Suppressor macrophage (primary cell): ENCODE measurements around the gene KLHL11.
A peak's percentile ranks its signal among the peaks of the same experiment; 100 is the strongest.
"Not testable (repeated sequence)": the region's sequence is repeated elsewhere in the genome, so short reads cannot be mapped to it uniquely, and the experiment has no call there.

ENCODE experiments used
- DNase-seq, 4 experiments: peaks; one replicate each; pipeline ENCODE4 v3.0.0-alpha.2; 2020 to 2022

The KLHL11 gene

DNA sequence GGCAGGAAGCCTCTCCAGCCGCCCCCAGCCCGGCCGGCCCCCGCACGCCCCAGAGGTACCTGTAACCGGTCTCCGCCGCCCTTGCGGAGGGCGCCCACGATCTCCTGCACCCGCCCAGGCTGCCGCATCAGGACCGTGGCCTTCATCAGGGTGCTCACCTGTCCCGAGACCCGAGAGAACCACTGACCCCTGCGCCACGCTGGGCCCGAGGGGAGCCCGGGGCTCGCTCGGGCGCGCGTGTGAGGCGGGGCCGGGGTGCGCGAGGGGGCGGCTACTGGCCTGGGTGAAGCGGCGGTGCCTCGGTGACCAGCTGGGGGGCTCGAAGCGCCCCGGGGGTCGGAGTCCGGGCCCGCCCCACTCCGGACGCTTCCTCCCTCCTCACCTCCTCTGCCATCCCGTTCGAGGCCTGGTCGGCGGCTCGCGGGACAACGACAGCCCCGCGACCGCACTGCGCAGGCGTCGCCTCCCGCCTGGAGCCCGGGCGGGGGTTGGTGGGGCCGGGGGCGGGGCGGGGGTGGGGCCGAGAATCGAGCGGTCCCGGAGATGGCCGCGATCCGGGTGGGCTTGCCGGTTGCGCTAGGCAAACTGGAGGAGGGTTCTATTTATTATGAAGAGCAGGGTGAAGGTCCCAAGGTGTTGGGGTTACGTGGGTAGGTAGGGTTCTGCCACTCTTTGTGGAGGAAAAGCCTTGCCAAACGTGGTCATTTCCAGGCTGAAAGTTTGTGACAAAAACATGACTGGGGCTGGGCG lies 29.2 kb downstream of the KLHL11 start, which contains the start of gene NT5C3B:
Gene NT5C3B, minus strand, starts transcription at position 433 of the 750 bp plus-strand sequence. Its CDS starts 39 bp downstream, at position 394.
- DNase-seq = peak in 3 of 4 experiments; percentile 14 to 75 (median 72)

- DNase-seq = peak in 3 of 4 experiments; percentile 43 to 52 (median 43)
Measured at GRCh38 chr17:41835214-41835799, 29.9 kb downstream of the KLHL11 start.

GRCh38 chr17:41829961-41830360 lies 35.3 kb downstream of the KLHL11 start:
- not testable (repeated sequence) for DNase-seq

GRCh38 chr17:41825175-41825845 lies 39.9 kb downstream of the KLHL11 start:
- no peak for DNase-seq

DNA sequence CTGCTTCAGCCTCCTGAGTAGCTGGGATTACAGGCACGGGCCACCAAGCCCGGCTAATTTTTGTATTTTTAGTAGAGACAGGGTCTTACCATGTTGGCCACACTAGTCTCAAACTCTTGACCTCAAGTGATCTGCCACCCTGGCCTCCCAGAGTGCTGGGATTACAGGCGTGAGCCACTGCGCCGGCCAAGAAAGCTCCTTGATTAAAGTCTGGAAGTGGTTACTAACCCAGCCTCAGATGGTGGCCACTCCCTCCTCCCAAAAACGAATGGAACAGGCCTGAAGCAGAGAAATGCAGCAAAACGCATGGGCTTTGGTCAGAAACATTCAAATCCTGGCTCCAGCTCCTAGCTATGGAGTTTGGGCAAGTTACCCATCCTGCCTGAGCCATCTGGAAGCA lies 41.1 kb downstream of the KLHL11 start:
- DNase-seq = no peak

DNA sequence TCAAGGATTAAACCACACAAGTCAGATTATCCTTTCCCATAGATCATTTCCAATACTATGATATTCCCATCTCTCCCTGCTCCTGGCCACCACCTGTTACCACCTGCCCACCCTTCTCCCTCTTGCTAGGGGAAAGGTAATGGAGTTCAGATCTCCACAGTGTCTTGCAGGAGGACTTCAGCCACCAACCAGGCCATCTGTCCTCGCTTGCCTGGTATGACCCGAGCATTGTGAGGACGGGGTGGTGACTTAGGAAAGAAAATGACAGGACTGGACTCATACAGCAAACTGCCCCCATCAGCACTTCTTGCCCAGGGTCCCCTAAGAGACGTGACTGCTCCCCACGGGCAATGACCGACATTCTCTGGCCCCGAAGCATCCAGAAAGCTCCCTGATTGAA lies 41.6 kb downstream of the KLHL11 start:
- no peak for DNase-seq

DNA sequence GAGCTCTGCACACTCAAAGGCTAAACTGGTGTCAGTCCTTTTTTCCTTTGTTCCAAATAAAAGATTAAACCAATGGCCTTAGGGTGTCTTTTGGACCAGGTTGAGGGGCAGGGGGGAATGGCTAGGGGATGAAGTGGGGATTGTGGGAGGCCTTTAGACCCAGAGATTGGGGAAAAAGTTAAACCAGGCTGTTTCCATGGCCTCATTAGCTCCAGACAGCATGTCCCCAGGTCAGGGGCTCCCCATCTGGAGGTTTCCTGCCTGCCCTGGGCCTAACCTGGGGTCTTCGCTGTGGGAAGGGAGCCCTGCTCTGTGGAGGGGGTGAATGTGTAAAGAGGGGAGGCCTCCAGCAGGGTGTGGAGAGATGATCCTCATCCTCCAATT lies 42.1 kb downstream of the KLHL11 start:
- no peak for DNase-seq

- no peak for DNase-seq
Measured at GRCh38 chr17:41822216-41823140, 42.7 kb downstream of the KLHL11 start.

GRCh38 chr17:41821776-41822175 lies 43.4 kb downstream of the KLHL11 start:
- DNase-seq = no peak

DNA sequence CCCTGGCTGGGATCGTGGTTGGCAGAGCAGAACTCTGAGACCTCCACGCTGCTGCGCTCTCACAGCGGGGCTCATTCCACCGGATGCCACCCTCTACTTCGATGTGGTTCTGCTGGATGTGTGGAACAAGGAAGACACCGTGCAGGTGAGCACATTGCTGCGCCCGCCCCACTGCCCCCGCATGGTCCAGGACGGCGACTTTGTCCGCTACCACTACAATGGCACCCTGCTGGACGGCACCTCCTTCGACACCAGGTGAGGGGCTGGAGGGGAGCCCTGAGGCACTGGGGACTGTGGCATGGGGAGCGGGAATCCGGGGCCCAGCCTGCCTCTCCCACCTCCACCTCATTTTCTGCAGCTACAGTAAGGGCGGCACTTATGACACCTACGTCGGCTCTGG lies 47.2 kb downstream of the KLHL11 start:
- DNase-seq = no peak

GRCh38 chr17:41816637-41817320 lies 48.4 kb downstream of the KLHL11 start:
- no peak for DNase-seq

DNA sequence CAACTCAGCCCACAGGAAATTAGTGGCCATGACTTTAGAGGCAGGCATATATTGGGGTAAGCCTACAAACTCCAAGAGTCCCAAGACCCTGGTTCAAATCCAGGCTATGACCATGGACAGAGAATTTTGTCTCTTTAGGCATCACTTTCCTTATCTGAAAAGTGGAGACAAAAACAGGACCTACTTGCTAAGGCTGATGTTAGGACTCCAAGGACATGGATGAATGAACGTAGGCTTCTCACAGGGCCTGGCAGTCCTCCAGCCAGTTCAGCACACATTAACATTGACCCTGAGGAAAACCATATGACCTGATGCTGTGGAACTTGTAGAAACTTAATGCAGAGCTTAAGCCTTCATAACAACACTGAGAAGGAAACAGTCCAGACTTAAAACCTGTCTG lies 51.0 kb downstream of the KLHL11 start:
- no peak for DNase-seq

GRCh38 chr17:41813699-41814124 lies 51.5 kb downstream of the KLHL11 start:
- no peak for DNase-seq

- DNase-seq = no peak
Measured at GRCh38 chr17:41813152-41813680, 52.0 kb downstream of the KLHL11 start.

DNA sequence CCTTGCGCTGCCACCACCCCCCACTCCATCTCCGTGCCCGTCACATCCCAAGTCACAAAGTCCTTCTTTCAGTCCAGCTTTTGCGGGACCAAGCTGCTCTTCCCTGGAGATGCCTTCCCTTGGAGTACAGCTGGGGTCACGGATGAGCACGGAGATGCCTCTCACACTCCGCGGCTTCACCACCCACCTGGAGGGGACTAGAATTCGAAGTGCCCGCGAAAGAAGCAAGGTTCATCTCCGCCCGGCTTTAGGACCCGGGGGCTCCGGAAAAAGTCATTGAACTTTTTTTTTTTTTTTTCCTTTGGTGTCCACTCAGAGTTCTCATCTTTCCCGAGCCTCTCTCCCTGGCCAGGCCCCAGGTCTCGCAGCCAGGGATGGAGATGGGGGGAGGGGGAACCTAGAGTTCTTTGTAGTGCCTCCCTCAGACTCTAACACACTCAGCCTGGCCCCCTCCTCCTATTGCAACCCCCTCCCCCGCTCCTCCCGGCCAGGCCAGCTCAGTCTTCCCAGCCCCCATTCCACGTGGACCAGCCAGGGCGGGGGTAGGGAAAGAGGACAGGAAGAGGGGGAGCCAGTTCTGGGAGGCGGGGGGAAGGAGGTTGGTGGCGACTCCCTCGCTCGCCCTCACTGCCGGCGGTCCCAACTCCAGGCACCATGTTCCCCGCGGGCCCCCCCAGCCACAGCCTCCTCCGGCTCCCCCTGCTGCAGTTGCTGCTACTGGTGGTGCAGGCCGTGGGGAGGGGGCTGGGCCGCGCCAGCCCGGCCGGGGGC lies 52.7 kb downstream of the KLHL11 start, which contains the start of gene FKBP10:
Gene FKBP10, plus strand, starts transcription at position 624 of the 771 bp plus-strand sequence. Its CDS starts 31 bp downstream, at position 655.
- peak in 2 of 4 experiments; percentile 13 for DNase-seq

DNA sequence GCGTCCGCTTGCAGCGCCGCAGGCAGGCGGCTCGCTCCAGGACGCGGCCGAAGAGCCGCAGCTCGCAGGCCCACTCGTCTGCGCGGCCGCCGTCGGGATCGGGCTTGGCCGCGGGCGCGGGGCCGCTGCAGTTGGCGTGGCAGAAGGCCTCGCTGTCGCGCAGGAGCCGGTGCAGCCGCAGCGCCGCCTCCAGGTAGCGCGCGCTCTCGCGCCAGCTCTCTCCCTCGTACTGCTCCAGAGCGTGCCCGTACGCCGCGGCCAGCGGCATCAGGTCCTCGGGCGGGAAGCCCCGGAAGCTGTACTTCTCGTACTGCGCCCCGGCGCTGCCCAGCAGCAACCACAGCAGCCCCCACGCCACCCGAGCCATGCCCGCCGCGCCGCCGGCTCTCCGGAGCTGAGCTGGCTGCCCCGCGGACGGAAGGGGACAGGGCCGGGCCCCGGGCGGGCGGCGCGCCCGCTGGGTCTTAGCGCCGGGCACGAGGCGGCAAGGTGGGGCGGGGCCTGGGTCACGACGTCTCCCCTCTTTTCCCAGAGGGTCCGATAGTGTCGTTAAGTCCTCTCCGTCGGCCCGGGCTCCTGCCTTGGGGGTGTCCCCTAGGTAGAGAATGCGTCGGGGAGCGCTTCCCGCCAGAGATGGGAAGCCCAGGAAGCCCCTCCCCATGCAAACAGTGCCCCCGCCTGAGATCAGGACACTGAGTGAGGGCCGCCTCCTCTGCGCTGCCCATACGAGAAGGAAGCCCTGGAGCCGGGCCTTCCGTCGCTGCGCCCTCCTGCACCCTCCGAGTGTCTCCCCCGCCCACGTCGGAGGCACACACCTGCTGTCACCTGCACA lies 53.5 kb downstream of the KLHL11 start, which contains the start of gene P3H4:
Gene P3H4, minus strand, starts transcription at position 401 of the 832 bp plus-strand sequence. Its CDS starts 34 bp downstream, at position 367.
- DNase-seq = peak; percentile 58 to 87 (median 72)

GRCh38 chr17:41810659-41811548 lies 54.3 kb downstream of the KLHL11 start:
- DNase-seq = no peak

GRCh38 chr17:41806685-41807445 lies 58.4 kb downstream of the KLHL11 start:
- DNase-seq = no peak
